GM12872 (cell line): ENCODE measurements around the gene SERPINE2.

Source experiments
- TF ChIP-seq, protein P1 (sequence below): IDR thresholded peaks from 3 replicates; pipeline ENCODE4 v1.5.1; 2011; ENCODE audit warnings: low read depth, mild to moderate bottlenecking, low read length, moderate library complexity; ENCODE audit not compliant: insufficient read depth

The SERPINE2 gene

GRCh38 chr2:224041554-224041953, 2.5 kb upstream of the SERPINE2 start:
- TF ChIP-seq, protein P1, sequence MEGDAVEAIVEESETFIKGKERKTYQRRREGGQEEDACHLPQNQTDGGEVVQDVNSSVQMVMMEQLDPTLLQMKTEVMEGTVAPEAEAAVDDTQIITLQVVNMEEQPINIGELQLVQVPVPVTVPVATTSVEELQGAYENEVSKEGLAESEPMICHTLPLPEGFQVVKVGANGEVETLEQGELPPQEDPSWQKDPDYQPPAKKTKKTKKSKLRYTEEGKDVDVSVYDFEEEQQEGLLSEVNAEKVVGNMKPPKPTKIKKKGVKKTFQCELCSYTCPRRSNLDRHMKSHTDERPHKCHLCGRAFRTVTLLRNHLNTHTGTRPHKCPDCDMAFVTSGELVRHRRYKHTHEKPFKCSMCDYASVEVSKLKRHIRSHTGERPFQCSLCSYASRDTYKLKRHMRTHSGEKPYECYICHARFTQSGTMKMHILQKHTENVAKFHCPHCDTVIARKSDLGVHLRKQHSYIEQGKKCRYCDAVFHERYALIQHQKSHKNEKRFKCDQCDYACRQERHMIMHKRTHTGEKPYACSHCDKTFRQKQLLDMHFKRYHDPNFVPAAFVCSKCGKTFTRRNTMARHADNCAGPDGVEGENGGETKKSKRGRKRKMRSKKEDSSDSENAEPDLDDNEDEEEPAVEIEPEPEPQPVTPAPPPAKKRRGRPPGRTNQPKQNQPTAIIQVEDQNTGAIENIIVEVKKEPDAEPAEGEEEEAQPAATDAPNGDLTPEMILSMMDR, result no peak

- TF ChIP-seq, protein P1, result no peak
These were observed 1.7 kb upstream of the SERPINE2 start for GRCh38 chr2:224040753-224041152.

- TF ChIP-seq, protein P1, result no peak
These were observed 819 bp upstream of the SERPINE2 start for GRCh38 chr2:224039770-224040440.

DNA sequence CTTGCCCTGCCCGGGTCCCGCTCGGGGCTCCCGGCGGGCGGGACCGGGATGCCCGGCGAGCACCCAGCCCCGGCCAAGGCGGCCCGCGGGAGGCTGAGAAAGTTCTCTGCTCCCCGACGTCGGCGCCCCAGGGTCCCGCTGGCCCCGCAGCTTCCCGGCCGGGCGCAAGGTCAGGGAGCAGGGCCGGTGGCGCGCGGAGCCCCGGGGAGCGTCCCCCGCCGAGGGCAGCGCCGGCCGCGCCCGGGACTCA, 331 bp downstream of the SERPINE2 start:
- TF ChIP-seq, protein P1, result no peak

DNA sequence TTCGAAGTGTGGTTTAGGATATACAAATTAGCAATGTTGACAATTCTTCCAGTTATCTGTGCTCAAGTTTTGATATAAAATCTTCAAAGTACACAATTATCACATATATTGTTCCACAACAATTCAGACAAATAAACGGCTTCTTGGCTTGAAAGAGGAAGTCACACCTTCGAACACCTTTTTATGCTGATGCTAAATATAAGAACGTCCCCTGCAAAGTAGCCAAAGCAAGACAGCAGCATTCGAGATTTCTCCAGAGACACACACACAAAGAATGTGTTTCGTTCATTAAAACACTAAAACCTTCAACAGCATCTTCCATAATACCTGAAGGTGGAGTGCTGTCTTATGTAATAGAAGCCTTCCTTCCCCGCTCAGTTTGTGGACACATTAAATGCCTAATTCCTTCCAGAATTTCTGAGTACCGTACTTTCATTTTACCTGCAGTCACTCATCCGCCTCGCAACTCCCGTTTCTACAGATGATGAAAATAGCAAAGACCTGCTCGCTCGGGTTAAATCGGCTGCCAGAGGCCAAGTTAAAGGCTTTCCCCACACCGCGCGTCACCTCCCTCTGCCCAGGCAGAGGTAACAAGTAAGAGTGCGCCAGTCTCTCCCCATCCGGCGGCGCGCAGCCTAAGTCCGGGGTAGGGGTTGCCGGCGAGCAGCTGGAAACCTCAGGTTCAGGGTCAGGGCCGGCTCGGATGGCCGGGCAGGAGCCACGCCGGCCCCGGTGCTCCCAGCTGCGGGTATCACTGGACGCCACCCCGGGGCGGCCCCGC, 847 bp downstream of the SERPINE2 start:
- TF ChIP-seq, protein P1, result no peak

- TF ChIP-seq, protein P1, result no peak
These were observed 2.2 kb downstream of the SERPINE2 start for GRCh38 chr2:224036731-224037361.

DNA sequence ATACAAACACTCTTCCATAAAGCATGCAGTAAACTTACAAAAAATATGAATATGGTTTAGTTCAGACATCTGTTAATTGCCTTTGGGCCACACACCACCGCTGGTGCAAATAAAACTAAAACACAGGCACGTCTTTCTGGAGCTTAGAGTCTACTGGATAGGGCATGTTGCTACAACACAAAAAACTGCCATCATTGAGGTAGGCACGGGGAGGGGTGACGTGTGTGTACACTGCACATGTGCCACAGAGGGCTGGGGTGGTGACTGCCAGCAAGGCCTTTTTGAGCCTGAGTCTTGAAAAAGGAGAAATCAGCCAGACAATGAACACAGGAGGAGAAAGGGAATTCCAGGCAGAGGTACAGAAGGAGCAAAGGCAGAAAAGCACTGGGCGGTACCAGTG, 5.1 kb downstream of the SERPINE2 start:
- TF ChIP-seq, protein P1, result no peak
